Activated CD4-positive, alpha-beta T cell treated with anti-CD3 and anti-CD28 coated beads, Interleukin-2, amount 10 ng/mL, durations not matched to agents 7 days and 5 days (primary cell): ENCODE results near the gene SPECC1L. TPM values are rescaled to one million over a fixed set of nuclear protein-coding genes. Genes with fewer than 3 reads are reported as not detected.

Experiments
- CTCF ChIA-PET: fragments of 350-600 bp; sonication (Branson Sonifier 250); formaldehyde crosslinking; loops from one replicate; lab custom pipeline; 2021; ENCODE audit warnings: antibody characterized with exemption; lab: Charles Lee
- POLR2A ChIA-PET: fragments of 350-600 bp; sonication (Branson Sonifier 250); formaldehyde crosslinking; loops from one replicate; lab custom pipeline; 2021; ENCODE audit warnings: antibody characterized with exemption; lab: Charles Lee
- DNase-seq: peaks from one replicate; pipeline ENCODE4 v3.0.0-alpha.2; 2020
- H3K27ac Mint-ChIP-seq: one replicate; pipeline ENCODE4 v1.8.0; 2021; ENCODE audit warnings: mild to moderate bottlenecking, moderate library complexity, mixed read lengths
- H3K27me3 Mint-ChIP-seq: one replicate; pipeline ENCODE4 v1.8.0; 2021; ENCODE audit warnings: mixed read lengths
- H3K36me3 Mint-ChIP-seq: one replicate; pipeline ENCODE4 v1.8.0; 2021; ENCODE audit warnings: low read depth, mixed read lengths
- H3K4me1 Mint-ChIP-seq: one replicate; pipeline ENCODE4 v1.8.0; 2021; ENCODE audit warnings: mixed read lengths
- H3K4me3 Mint-ChIP-seq: one replicate; pipeline ENCODE4 v1.8.0; 2021; ENCODE audit warnings: mild to moderate bottlenecking, moderate library complexity, mixed read lengths
- H3K9me3 Mint-ChIP-seq: one replicate; pipeline ENCODE4 v1.8.0; 2021; ENCODE audit warnings: mixed read lengths
- total RNA-seq, 2 experiments: library from RNA; stranded (reverse); gene quantifications; one replicate each; pipeline ENCODE4 v1.2.3, GENCODE V29; 2021

The SPECC1L gene
- total RNA-seq, 2 experiments from 2014 or later, result 53.1 to 59.5 TPM

DNA sequence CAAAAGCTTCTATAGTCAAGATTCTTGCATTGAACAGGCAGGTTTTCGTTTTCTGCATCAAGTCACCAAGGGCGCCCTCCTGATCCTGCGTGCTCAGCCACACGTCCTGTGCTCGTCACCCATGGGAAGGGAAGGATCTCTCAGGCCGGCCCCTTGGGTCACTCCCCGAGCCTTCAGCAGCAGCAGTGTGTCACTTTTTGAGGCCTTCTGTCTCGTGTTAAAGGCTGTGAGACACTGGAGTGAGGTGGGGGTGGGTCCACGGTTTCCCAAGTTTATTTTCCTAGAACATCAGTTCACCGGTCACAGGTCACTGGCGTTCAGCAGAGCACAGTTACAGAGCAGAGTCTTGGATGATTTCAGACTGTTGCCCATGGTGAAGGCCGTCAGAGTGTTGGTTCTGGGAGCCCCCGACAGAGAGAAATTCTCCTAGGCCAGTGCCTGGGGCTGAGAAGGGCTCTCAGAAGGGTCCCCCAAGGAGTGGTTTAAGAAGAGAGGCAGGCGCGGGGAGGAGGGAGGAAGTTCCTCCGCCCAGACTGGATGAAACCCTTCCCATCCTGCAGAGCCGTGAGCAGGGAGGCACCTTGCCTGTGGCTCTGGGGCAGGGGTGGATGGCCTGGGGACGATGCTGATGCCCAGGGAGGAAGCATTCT lies 143.2 kb downstream of the SPECC1L start:
- H3K9me3 Mint-ChIP-seq, result no peaks in the 10 kb centered on the region
- H3K27me3 Mint-ChIP-seq, result no peaks in the 10 kb centered on the region
- no peak overlapping the region for H3K27ac Mint-ChIP-seq
- H3K4me3 Mint-ChIP-seq, result no peak overlapping the region
- POLR2A ChIA-PET, result no interaction called here
- CTCF ChIA-PET, result interaction anchor here (3.4 kb wide), 1 partner anchor 9 kb away, joined by 18 read pairs; no protein-coding TSS in a partner anchor
- H3K36me3 Mint-ChIP-seq, result peaks cover 2% of the 10 kb centered on the region
- DNase-seq, result no peak
- H3K4me1 Mint-ChIP-seq, result peaks cover 16% of the 10 kb centered on the region

DNA sequence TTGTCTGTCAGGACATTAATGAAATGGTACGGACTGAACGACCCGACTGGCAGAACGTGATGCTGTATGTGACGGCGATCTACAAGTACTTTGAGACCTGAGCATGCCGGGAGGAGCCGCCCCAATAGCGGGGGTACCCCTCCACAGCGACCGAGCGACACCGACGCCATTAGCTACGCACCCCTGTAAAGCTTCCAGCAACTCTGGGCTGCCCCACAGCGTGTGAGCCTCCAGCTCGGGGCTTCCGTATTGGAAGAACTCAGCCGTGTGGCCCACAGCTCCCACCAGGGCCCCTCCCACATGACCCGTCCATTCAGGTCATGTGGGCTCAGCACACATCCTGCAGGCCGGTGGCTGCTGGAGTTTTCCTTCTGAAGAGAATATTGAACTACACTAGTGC lies 143.9 kb downstream of the SPECC1L start:
- CTCF ChIA-PET, result interaction anchor here (2.0 kb wide), 1 partner anchor 9 kb away, joined by 5 read pairs; no protein-coding TSS in a partner anchor
- POLR2A ChIA-PET, result no interaction called here

GRCh38 chr22:24414984-24415945 lies 144.6 kb downstream of the SPECC1L start:
- Mint-ChIP-seq H3K4me3 (no peak overlapping the region), H3K36me3 (peaks cover 2% of the 10 kb centered on the region), H3K27ac (no peak overlapping the region), H3K9me3 (no peaks in the 10 kb centered on the region), H3K27me3 (no peaks in the 10 kb centered on the region), H3K4me1 (peaks cover 5% of the 10 kb centered on the region)
- ChIA-PET CTCF (interaction anchor here (0.7 to 2.0 kb wide), 3 partner anchors 9 to 33 kb away, joined by 3 to 5 read pairs (median 3); no protein-coding TSS in a partner anchor), POLR2A (no interaction called here)
- no peak for DNase-seq

More for the DNA sequence above, 143.9 kb downstream of the SPECC1L start:
- no peak for DNase-seq
- peaks cover 12% of the 10 kb centered on the region for H3K4me1 Mint-ChIP-seq
- peaks cover 2% of the 10 kb centered on the region for H3K36me3 Mint-ChIP-seq
- H3K27me3 Mint-ChIP-seq, result no peaks in the 10 kb centered on the region
- no peak overlapping the region for H3K27ac Mint-ChIP-seq
- H3K4me3 Mint-ChIP-seq, result no peak overlapping the region
- H3K9me3 Mint-ChIP-seq, result no peaks in the 10 kb centered on the region

- H3K27me3 Mint-ChIP-seq, result no peaks in the 10 kb centered on the region
- CTCF ChIA-PET, result interaction anchor here (0.7 to 2.0 kb wide), 4 partner anchors 8 to 32 kb away, joined by 3 to 5 read pairs (median 3); no protein-coding TSS in a partner anchor
- no peaks in the 10 kb centered on the region for H3K4me1 Mint-ChIP-seq
- H3K36me3 Mint-ChIP-seq, result peaks cover 2% of the 10 kb centered on the region
- POLR2A ChIA-PET, result no interaction called here
- H3K27ac Mint-ChIP-seq, result no peak overlapping the region
- no peaks in the 10 kb centered on the region for H3K9me3 Mint-ChIP-seq
- no peak for DNase-seq
- H3K4me3 Mint-ChIP-seq, result no peak overlapping the region
Measured at GRCh38 chr22:24416095-24416494, 145.5 kb downstream of the SPECC1L start.

GRCh38 chr22:24416611-24417010 lies 146.0 kb downstream of the SPECC1L start:
- Mint-ChIP-seq H3K9me3 (no peaks in the 10 kb centered on the region), H3K36me3 (peaks cover 2% of the 10 kb centered on the region), H3K27me3 (no peaks in the 10 kb centered on the region), H3K4me3 (no peak overlapping the region), H3K27ac (no peak overlapping the region), H3K4me1 (peaks cover 5% of the 10 kb centered on the region)
- CTCF ChIA-PET, result interaction anchor here (1.1 to 1.6 kb wide), 3 partner anchors 15 to 39 kb away, joined by 3 read pairs; no protein-coding TSS in a partner anchor
- POLR2A ChIA-PET, result no interaction called here
- no peak for DNase-seq

DNA sequence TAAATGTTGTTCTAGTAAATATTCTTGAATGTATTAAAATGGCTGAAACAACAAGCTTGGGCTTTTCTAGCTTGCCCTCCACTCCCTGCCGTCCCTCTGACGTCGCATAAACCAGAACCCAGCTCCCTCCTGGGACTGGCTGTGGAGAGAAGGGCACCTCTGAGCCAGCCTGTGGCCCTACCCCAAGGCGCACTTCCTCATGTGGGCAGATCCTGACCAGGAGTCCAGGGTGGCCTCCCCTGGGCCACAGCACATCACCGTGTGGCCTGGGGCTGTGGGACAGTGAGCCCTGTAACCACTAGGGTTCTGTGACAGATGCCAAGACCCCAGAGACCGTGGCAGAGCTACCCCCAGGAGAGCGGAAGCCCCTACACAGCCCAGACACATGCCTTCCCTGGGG lies 146.6 kb downstream of the SPECC1L start:
- DNase-seq, result no peak
- no peak overlapping the region for H3K4me3 Mint-ChIP-seq
- H3K27ac Mint-ChIP-seq, result no peak overlapping the region
- ChIA-PET POLR2A (no interaction called here), CTCF (interaction anchor here (1.1 to 2.5 kb wide), 4 partner anchors 14 to 85 kb away, joined by 3 to 6 read pairs (median 4); no protein-coding TSS in a partner anchor)
- H3K27me3 Mint-ChIP-seq, result no peaks in the 10 kb centered on the region
- H3K9me3 Mint-ChIP-seq, result no peaks in the 10 kb centered on the region
- H3K36me3 Mint-ChIP-seq, result peaks cover 2% of the 10 kb centered on the region
- peaks cover 5% of the 10 kb centered on the region for H3K4me1 Mint-ChIP-seq

DNA sequence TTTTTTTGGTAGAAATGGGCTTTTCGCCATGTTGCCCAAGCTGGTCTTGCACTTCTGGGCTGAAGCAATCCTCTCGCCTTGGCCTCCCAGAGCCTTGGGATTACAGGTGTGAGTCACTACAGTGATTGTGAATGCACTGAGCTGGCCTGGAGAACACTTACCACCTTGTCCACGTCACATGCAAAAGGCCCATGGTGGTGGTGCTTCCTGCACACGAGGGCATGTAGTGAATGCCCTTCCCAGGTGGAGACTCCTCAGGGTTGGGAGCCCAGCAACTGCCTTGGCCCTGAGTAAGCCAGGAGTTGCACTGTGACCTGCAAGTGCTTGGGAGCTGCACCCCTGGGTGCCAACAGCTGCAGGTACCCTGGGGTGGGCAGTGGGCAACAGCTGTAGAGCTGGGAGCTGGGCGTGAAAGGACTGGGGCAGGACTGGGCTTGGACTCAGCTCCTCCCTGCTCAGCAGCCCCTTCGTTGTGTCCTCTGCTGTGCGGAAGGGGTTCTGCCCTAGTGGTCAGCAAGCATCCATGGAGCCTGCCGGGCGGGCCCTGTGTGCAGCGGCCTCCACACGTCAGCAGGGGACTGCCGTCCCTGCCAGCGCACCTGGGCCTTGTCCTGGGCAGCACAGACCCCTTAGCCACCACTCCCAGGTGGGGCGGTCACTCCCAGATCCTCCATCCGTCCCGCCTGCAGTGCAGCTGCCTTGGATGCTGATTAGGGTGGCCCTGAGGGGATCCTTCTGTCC lies 147.4 kb downstream of the SPECC1L start:
- H3K36me3 Mint-ChIP-seq, result peaks cover 2% of the 10 kb centered on the region
- POLR2A ChIA-PET, result no interaction called here
- no peak for DNase-seq
- no peak overlapping the region for H3K27ac Mint-ChIP-seq
- H3K9me3 Mint-ChIP-seq, result no peaks in the 10 kb centered on the region
- peaks cover 4% of the 10 kb centered on the region for H3K27me3 Mint-ChIP-seq
- H3K4me1 Mint-ChIP-seq, result peaks cover 9% of the 10 kb centered on the region
- H3K4me3 Mint-ChIP-seq, result no peak overlapping the region
- CTCF ChIA-PET, result interaction anchor here (1.4 to 2.5 kb wide), 4 partner anchors 27 to 104 kb away, joined by 3 to 6 read pairs (median 4); no protein-coding TSS in a partner anchor

- Mint-ChIP-seq H3K9me3 (no peaks in the 10 kb centered on the region), H3K36me3 (peaks cover 2% of the 10 kb centered on the region), H3K27ac (no peak overlapping the region), H3K27me3 (peaks cover 4% of the 10 kb centered on the region), H3K4me1 (peaks cover 9% of the 10 kb centered on the region), H3K4me3 (no peak overlapping the region)
- ChIA-PET CTCF (interaction anchor here (1.5 to 2.5 kb wide), 2 partner anchors 27 to 104 kb away, joined by 3 to 6 read pairs; no protein-coding TSS in a partner anchor), POLR2A (no interaction called here)
- DNase-seq, result no peak
Measured at GRCh38 chr22:24418786-24419474, 148.3 kb downstream of the SPECC1L start.

DNA sequence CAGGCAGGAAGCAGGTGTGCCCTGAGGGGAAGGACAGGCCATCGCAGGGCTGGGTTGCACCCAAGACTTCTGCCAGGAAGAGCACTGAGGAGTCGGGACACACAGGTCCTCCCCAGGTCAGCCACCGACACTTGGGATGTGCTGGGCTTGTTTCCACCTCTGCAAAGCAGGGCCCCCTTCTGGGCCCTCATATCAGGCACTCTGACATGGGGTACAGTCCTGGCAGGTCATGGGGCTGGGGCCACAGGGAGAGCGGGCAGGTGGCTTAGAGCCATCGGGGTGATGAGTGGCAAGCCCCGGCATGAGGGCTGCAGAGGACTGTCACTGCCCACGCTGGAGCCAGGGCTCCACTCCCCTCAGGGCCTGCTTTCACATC lies 148.8 kb downstream of the SPECC1L start:
- Mint-ChIP-seq H3K4me3 (no peak overlapping the region), H3K36me3 (peaks cover 2% of the 10 kb centered on the region), H3K9me3 (no peaks in the 10 kb centered on the region), H3K4me1 (peaks cover 9% of the 10 kb centered on the region), H3K27me3 (peaks cover 4% of the 10 kb centered on the region), H3K27ac (no peak overlapping the region)
- DNase-seq, result no peak
- ChIA-PET CTCF (interaction anchor here (1.1 to 2.5 kb wide), 2 partner anchors 28 to 383 kb away, joined by 3 to 6 read pairs; no protein-coding TSS in a partner anchor), POLR2A (no interaction called here)

GRCh38 chr22:24420072-24420976 lies 149.7 kb downstream of the SPECC1L start:
- H3K27me3 Mint-ChIP-seq, result peaks cover 4% of the 10 kb centered on the region
- no peak overlapping the region for H3K27ac Mint-ChIP-seq
- ChIA-PET POLR2A (no interaction called here), CTCF (interaction anchor here (0.6 to 1.4 kb wide), 5 partner anchors 27 to 382 kb away, joined by 3 to 5 read pairs (median 3); no protein-coding TSS in a partner anchor)
- no peaks in the 10 kb centered on the region for H3K9me3 Mint-ChIP-seq
- peaks cover under 1% of the 10 kb centered on the region for H3K36me3 Mint-ChIP-seq
- H3K4me3 Mint-ChIP-seq, result no peak overlapping the region
- DNase-seq, result no peak
- peaks cover 10% of the 10 kb centered on the region for H3K4me1 Mint-ChIP-seq

GRCh38 chr22:24420977-24421343 lies 150.3 kb downstream of the SPECC1L start:
- POLR2A ChIA-PET, result no interaction called here
- no peaks in the 10 kb centered on the region for H3K36me3 Mint-ChIP-seq
- H3K4me3 Mint-ChIP-seq, result no peak overlapping the region
- no peaks in the 10 kb centered on the region for H3K9me3 Mint-ChIP-seq
- H3K27me3 Mint-ChIP-seq, result peaks cover 8% of the 10 kb centered on the region
- no peak overlapping the region for H3K27ac Mint-ChIP-seq
- no peak for DNase-seq
- H3K4me1 Mint-ChIP-seq, result peaks cover 16% of the 10 kb centered on the region
- CTCF ChIA-PET, result interaction anchor here (1.0 to 1.5 kb wide), 5 partner anchors 28 to 108 kb away, joined by 3 to 5 read pairs (median 3); no protein-coding TSS in a partner anchor
